AG09309 (cell line): ENCODE data around the gene MLXIP.
A peak's percentile ranks its signal among the peaks of the same experiment; 100 is the strongest.

ENCODE experiments used
- DNase-seq: peaks from one replicate; pipeline ENCODE4 v3.0.0-alpha.2; 2010; ENCODE audit warnings: low read depth
- H3K4me3 ChIP-seq: 2 replicates; pipeline ENCODE4 v1.5.1; 2011; ENCODE audit warnings: mild to moderate bottlenecking, low read depth, low read length, moderate library complexity; ENCODE audit not compliant: control insufficient read depth
- CTCF ChIP-seq: IDR thresholded peaks from 2 replicates; pipeline ENCODE4 v1.5.1; 2011; ENCODE audit warnings: mild to moderate bottlenecking, low read depth, low read length, inconsistent platforms; ENCODE audit not compliant: insufficient read depth, control insufficient read depth; ENCODE audit errors: missing control alignments

MLXIP gene

GRCh38 chr12:122121745-122122144 is 43.2 kb downstream of the MLXIP start:
- TF ChIP-seq CTCF: no peak
- no peak for DNase-seq
- no peak overlapping the region for H3K4me3 ChIP-seq

GRCh38 chr12:122123051-122123760 is 44.6 kb downstream of the MLXIP start:
- peak; percentile 75 for TF ChIP-seq CTCF
- no peak for DNase-seq
- H3K4me3 ChIP-seq: no peak overlapping the region

GRCh38 chr12:122123761-122124145 is 45.2 kb downstream of the MLXIP start:
- TF ChIP-seq CTCF: no peak
- no peak for DNase-seq
- no peak overlapping the region for H3K4me3 ChIP-seq

- no peak for DNase-seq
- H3K4me3 ChIP-seq: no peak overlapping the region
- no peak for TF ChIP-seq CTCF
These were observed 45.8 kb downstream of the MLXIP start for GRCh38 chr12:122124370-122124769.

- no peak overlapping the region for H3K4me3 ChIP-seq
- no peak for TF ChIP-seq CTCF
- DNase-seq: no peak
These were observed 47.1 kb downstream of the MLXIP start for GRCh38 chr12:122125452-122126341.

GRCh38 chr12:122126342-122126635 is 47.7 kb downstream of the MLXIP start:
- H3K4me3 ChIP-seq: no peak overlapping the region
- no peak for TF ChIP-seq CTCF
- DNase-seq: no peak
